ENCODE measurements around the gene SLC6A13.

Gene SLC6A13

GRCh38 chr12:203462-204260 lies 59.0 kb downstream of the SLC6A13 start:
- Histone ChIP-seq H2AFZ (ENCODE audit: low read length) (no peak overlapping the region), H3K27ac (ENCODE audit: low read depth, low read length, poor library complexity, severe bottlenecking) (no peak overlapping the region), H3K4me3 (ENCODE audit: low read depth, low read length, poor library complexity, severe bottlenecking) (no peak overlapping the region), H3F3A (ENCODE audit: insufficient read depth, low read length) (no peaks in the 10 kb centered on the region), H3K4me2 (ENCODE audit: low read length) (no peak overlapping the region), H4K20me1 (ENCODE audit: insufficient read depth, low read length) (no peaks in the 10 kb centered on the region), H3K9me3 (ENCODE audit: low read length) (no peaks in the 10 kb centered on the region), H3K36me3 (ENCODE audit: insufficient read depth, low read length) (no peaks in the 10 kb centered on the region), H3K9ac (ENCODE audit: low read length) (no peak overlapping the region), H3K27me3 (ENCODE audit: insufficient read depth, low read length) (peaks cover 8% of the 10 kb centered on the region), H3K79me2 (ENCODE audit: insufficient read depth, low read length) (no peaks in the 10 kb centered on the region), H3K9me2 (ENCODE audit: low read depth, low read length) (no peaks in the 10 kb centered on the region), H3K4me1 (ENCODE audit: insufficient read depth, low read length, severe bottlenecking) (no peaks in the 10 kb centered on the region)
- TF ChIP-seq CTCF (IDR thresholded peaks at IDR 0.05; ENCODE audit: low read length), result no peak
- TF ChIP-seq EZH2 (IDR thresholded peaks at IDR 0.05; ENCODE audit: borderline replicate concordance, low read length), result no peak

- Histone ChIP-seq H3K27ac (ENCODE audit: low read depth, low read length, poor library complexity, severe bottlenecking) (no peak overlapping the region), H3F3A (ENCODE audit: insufficient read depth, low read length) (no peaks in the 10 kb centered on the region), H3K4me3 (ENCODE audit: low read depth, low read length, poor library complexity, severe bottlenecking) (no peak overlapping the region), H3K27me3 (ENCODE audit: insufficient read depth, low read length) (peaks cover 4% of the 10 kb centered on the region), H3K9me2 (ENCODE audit: low read depth, low read length) (no peaks in the 10 kb centered on the region), H3K9me3 (ENCODE audit: low read length) (no peaks in the 10 kb centered on the region), H3K9ac (ENCODE audit: low read length) (no peak overlapping the region), H3K79me2 (ENCODE audit: insufficient read depth, low read length) (no peaks in the 10 kb centered on the region), H3K36me3 (ENCODE audit: insufficient read depth, low read length) (no peaks in the 10 kb centered on the region), H4K20me1 (ENCODE audit: insufficient read depth, low read length) (no peaks in the 10 kb centered on the region), H3K4me1 (ENCODE audit: insufficient read depth, low read length, severe bottlenecking) (no peaks in the 10 kb centered on the region), H3K4me2 (ENCODE audit: low read length) (no peak overlapping the region), H2AFZ (ENCODE audit: low read length) (no peak overlapping the region)
- no peak for TF ChIP-seq EZH2 (IDR thresholded peaks at IDR 0.05; ENCODE audit: borderline replicate concordance, low read length)
- no peak for TF ChIP-seq CTCF (IDR thresholded peaks at IDR 0.05; ENCODE audit: low read length)
These were observed 59.6 kb downstream of the SLC6A13 start for GRCh38 chr12:203074-203461.

- Histone ChIP-seq H3K27ac (ENCODE audit: low read depth, low read length, poor library complexity, severe bottlenecking) (no peak overlapping the region), H3K9me2 (ENCODE audit: low read depth, low read length) (no peaks in the 10 kb centered on the region), H3K9ac (ENCODE audit: low read length) (no peak overlapping the region), H4K20me1 (ENCODE audit: insufficient read depth, low read length) (no peaks in the 10 kb centered on the region), H3K36me3 (ENCODE audit: insufficient read depth, low read length) (no peaks in the 10 kb centered on the region), H3F3A (ENCODE audit: insufficient read depth, low read length) (no peaks in the 10 kb centered on the region), H3K79me2 (ENCODE audit: insufficient read depth, low read length) (no peaks in the 10 kb centered on the region), H3K4me3 (ENCODE audit: low read depth, low read length, poor library complexity, severe bottlenecking) (no peak overlapping the region), H3K9me3 (ENCODE audit: low read length) (no peaks in the 10 kb centered on the region), H2AFZ (ENCODE audit: low read length) (no peak overlapping the region), H3K27me3 (ENCODE audit: insufficient read depth, low read length) (peaks cover 3% of the 10 kb centered on the region; the same call in 1 of the 2 replicates), H3K4me1 (ENCODE audit: insufficient read depth, low read length, severe bottlenecking) (no peaks in the 10 kb centered on the region), H3K4me2 (ENCODE audit: low read length) (no peak overlapping the region)
- TF ChIP-seq CTCF (IDR thresholded peaks at IDR 0.05; ENCODE audit: low read length) (no peak), EZH2 (IDR thresholded peaks at IDR 0.05; ENCODE audit: borderline replicate concordance, low read length) (no peak)
These were observed 60.4 kb downstream of the SLC6A13 start for GRCh38 chr12:202081-202731.
